Activated CD4-positive, alpha-beta T cell treated with anti-CD3 and anti-CD28 coated beads, Interleukin-2, Interleukin-4, amounts not matched to agents 100 ng/mL and 50 ng/mL, durations not matched to agents 16 hours and 8 hours (primary cell): ENCODE data around the gene TK2.

Experiments
- DNase-seq: peaks from one replicate; pipeline ENCODE4 v3.0.0-alpha.2; 2020; ENCODE audit warnings: low spot score

The TK2 gene

GRCh38 chr16:66544016-66544757 lies 5.7 kb downstream of the TK2 start:
- no peak for DNase-seq

- no peak for DNase-seq
Measured at GRCh38 chr16:66543541-66543940, 6.4 kb downstream of the TK2 start.

DNA sequence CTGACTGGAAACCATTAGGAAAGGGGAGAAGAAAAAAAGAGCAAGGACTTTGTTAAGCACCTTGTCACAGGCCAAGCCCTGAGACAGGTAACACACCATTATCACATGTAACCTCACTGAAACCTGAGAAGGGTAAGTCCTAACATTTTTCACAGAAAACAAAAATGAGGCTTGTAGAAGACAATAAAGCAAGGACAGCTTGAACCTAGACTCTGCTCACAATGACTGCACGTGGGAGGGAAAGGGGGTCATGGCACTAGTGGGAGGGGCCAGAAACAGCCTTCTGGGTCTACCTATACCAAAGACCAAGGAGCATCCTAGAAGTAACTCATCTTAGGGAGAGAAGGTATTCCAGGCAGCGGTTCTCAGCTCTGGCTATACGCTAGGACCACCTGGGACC lies 7.5 kb downstream of the TK2 start:
- DNase-seq: no peak

DNA sequence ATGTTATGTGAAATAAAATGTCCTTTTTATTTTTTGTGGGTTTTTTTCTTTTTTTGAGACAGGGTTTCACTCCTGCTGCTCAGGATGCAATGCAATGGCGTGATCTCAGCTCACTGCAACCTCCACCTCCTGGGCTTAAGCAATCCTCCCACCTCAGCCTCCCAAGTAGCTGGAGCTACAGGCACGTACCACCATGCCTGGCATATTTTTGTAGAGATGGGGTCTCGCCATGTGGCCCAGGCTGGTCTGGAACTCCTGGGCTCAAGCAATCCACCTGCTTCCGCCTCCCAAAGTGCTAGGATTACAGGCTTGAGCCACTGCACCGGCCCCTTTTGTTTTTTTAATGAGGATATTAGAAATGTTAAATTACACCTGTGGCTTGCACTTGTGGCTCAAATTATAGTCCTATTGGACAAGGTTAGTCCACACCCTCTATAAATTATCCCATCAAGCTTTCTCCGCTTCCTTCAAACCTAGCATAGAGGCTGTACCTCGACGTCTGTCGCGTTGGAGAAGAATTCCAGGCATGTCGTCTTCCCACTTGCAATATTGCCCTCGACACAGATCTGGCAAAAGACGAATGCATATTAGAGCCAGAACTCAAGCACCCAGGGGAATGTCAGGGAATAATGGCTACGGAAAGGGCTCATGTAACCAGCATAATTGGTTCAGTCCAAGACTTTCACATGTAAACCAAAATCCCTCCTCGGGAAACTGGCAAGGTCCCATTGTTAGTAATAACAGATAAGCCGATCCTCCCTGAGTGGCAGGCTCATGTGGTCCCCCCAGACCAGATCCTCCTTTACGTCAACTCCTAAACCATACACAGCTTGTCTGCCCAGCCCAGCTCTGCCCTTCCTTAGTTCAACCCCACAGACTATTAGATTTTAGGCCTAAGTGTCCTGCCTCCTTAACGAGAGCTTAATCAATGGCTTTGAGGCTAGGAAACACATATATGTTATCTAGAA lies 8.2 kb downstream of the TK2 start:
- no peak for DNase-seq

DNA sequence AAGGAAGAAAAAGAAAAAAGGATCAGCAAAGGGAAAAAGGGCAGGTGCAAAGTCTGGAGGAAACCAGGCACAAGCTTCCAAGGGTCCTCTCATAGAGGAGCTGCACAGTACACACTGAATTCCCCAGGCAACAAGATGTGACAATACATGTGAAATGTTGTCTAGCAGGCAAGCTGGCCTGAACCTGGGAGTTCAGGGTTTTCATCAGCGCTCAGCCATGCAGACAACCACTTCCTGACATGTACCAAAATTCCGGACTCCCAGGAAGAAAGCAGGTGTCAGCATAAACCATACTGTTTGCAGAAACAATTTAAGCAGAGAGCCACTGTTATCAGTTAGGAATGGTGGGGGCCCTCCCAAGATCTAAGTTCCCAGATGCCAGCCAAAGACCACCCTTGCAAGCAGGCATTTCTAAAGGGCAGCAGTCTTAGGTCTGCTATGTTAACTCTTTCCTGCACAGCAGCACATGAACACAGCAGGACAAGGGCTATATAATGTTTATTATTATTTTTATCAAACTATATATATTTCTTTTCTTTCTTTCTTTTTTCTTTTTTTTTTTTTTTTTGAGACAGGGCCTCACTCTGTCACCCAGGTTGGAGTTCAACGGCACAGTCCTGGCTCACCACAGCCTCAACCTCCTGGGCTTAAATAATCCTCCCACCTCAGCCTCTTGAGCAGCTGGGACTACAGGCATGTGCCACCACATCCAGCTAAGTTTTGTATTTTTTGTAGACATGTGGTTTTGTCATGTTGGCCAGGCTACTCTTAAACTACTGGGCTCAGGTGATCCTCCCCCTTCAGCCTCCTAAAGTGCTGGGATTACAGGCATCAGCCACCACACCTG lies 10.1 kb downstream of the TK2 start:
- no peak for DNase-seq

DNA sequence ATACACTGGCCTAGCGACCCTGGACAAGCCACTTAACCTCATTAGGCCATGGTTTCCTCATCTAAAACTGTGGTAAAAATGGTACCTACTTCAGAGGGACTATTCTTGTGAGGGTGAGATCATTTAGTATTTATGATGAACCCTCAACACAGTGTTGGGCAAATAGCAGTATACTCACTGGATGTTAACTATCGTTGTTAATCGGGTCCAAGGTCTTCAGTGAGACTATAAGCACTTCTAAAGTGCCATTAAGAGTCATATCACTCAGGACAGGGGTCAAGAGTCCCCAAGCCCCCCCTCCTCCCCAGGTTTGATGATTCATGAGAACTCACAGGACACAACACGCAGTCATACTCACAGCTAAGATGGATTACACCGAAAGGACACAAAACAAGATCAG lies 11.0 kb downstream of the TK2 start:
- no peak for DNase-seq

GRCh38 chr16:66537236-66537635 lies 12.7 kb downstream of the TK2 start:
- no peak for DNase-seq

GRCh38 chr16:66536525-66536924 lies 13.4 kb downstream of the TK2 start:
- no peak for DNase-seq

DNA sequence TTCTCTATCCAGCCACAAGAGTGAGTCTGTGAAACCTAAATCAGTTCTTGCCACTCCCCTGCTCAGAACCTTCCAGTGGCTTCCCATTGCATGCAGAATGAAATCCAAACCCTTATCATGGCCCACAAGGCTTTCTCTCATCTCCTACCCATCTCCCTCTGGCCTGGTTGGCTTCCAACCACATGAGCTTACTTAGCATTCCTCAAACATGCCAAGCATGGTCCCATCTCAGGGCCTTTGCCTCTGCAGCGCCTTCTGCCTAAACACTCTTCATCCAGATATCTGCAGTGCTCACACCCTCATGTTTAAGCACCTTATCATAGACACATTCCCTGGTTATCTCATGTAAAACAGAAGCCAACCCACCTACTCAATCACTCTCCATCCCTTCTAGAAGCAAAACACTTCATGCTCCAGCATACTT lies 15.5 kb downstream of the TK2 start:
- no peak for DNase-seq

DNA sequence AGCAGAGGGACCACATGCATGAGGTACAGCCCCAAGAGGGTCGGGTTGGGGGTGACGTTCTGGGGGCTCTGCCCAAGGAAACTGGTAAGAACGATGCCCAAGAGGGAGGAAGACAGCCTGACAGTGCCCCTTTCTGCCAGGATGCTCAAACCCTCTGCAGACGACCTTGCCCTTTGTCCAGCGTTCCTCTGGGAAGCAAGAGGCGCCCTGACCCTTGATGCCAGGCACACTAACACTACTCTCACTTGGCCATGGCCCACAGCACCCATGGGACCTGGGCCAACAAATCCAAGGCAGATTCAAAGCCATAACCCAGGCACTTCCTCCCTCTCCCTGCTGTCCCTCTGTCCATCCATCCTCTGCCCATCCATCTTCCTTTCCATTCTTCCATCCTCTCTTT lies 20.4 kb downstream of the TK2 start:
- DNase-seq: no peak

DNA sequence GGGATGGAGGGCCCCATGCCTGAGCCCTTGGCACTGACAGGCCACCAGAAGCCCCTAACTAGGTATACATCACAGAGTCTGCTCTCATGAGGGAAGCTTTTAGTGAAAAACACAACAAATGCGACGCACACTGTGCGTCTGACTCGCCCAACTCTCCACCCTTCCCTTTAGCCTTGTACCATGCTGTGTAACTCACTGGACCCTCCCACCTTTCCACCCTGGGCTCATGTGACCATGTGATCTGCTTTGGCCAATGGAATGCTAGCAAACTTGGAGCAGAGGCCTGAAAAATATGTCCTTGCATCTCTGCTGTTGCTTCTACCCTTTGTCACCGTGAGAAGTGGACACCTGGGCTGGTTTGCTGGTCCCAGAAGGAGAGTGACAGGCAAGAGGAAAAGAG lies 21.6 kb downstream of the TK2 start:
- DNase-seq: no peak

GRCh38 chr16:66525396-66526180 lies 24.3 kb downstream of the TK2 start:
- no peak for DNase-seq

- peak; percentile 62 for DNase-seq
Measured at GRCh38 chr16:66524601-66525164, 25.2 kb downstream of the TK2 start.

GRCh38 chr16:66523861-66524354 lies 26.0 kb downstream of the TK2 start:
- DNase-seq: peak; percentile 71

DNA sequence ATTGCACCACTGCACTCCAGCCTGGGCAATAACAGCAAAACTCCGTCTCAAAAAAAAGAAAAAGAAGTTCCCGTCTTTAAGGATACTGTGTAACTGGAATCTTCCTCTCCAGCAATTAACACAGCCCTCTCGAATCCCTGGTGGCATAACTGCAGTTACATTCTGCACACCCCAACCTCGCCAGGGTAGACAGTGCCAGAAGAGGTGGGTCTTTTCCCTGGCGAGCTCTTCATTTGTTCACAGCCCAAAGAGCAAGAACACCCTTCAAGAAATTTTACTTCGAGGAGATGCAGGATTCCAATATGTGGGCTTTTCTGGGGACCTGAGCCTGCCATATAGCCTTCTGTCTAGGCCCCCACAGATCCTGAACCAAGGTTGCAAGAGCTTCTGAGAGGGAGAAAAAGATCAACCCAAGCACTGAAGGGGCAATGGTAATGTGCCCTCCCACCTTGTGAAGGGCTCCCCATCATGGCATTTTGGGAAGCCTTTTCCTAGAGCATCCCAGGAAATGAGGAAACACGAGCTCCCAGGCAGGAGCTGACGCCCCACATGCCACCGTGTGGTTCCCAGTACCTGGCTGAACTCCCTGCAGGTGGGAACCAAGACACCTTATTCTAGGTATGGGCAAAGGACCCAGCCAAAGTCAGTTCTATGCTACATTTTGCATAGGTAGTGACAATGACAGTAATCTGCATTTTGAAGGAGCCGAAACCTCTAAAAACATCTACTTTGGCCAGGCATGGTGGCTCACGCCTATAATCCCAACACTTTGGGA lies 26.9 kb downstream of the TK2 start:
- no peak for DNase-seq

DNA sequence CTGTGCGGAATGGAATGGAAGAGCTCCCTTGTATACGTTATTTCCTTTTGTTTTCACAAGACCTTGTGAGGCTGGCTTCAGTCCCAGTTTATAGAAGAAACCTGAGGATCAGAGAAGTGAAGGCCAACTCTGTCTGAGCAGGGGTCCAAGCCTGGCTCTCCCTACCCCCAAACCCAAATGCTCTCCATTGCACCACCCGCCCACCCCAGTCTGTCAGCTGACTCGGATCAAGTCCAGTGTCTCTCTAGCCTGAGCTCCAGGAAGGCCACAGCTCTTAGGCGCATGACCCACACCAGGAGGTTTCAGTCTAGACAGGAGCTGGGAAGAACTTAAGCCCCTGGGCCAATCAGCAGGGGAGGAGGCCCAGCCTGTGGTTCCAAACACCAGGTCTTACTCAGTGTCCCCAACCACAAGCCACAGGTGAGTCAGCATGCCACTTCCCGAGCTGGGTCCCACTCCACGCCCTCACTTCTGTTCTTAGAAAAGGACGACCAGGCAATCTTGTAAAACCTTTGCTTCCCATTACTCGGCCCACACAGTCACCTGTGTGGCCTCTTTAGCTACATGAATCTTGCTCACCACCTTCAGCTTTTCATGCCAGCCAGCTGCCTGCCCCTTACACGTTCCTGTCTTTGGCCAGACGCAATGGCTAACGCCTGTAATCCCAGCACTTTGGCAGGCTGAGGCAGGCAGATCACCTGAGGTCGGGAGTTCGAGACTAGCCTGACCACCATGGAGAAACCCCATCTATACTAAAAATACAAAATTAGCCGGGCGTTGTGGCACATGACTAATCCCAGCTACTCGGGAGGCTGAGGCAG lies 27.8 kb downstream of the TK2 start:
- peak; percentile 98 for DNase-seq

DNA sequence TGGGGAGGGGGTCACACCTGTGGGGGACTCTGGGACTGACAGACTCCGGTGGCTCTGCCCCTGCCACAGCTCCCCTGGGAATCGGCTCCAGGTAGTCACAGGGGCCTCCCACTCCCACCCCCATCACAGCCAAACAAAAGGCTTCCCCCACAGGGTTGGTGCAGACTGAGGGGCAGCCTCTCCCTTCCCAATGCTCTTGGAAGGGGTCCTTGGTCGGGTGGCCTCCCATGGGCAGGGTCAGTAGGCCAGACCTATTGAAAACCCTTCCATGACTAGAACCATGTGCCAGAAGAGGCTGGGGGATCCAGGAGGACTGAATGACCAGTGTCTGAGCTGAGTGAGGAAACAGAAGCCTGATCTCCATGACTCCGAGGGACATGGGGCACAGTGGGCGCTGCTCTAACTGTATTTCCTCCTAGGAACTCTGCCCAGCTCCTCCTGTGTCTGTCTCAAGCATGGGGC lies 28.6 kb downstream of the TK2 start:
- DNase-seq: no peak

DNA sequence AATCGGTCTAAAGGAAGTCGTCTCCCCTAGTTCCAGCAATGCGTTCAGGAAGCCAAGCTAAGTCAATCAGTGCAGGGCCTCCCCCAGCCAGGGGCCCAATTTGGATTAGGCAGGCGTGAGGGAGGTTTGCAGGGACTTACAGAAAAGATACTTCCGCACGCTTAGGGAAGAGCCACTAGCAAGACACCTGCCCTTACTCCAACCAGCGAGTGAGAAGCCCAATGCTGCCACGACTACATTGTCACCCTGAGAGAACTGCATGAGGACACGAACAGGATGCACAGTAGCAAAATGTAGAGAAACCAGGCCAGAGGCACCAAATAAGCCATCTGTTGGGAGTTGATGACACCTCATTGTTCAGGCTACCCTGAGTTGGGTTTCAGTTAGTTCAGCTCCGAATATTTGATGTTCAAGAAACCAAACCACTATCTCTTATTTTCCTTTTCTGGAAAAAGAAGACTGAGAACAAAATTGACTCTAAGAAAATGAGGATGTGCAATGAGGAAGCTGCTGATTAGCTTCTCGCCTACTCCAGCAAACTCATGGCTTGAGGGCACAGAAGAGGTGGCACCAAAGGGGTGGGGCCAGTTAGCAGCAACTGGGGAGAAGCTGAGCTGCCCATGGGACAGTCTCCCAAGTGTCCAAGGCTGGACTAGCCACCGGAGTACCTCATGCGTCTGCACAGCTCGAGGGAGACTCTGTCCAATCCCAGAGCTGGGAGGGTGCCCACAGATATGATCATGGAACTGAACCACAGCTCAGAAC lies 29.3 kb downstream of the TK2 start:
- no peak for DNase-seq
